HUES6 (cell line): ENCODE measurements around the gene SPN.
"Not testable (repeated sequence)": the region's sequence is repeated elsewhere in the genome, so short reads cannot be mapped to it uniquely, and the experiment has no call there.

ENCODE experiments used
- H3K27ac ChIP-seq: 2 replicates; pipeline ENCODE4 v1.7.0; 2013; ENCODE audit warnings: low read depth, mild to moderate bottlenecking, low read length, inconsistent platforms
- H3K27me3 ChIP-seq: 2 replicates; pipeline ENCODE4 v1.6.1; 2013; ENCODE audit warnings: low read length; ENCODE audit not compliant: control insufficient read depth, insufficient read depth
- H3K36me3 ChIP-seq: 2 replicates; pipeline ENCODE4 v1.6.1; 2013; ENCODE audit warnings: low read length; ENCODE audit not compliant: control insufficient read depth, insufficient read depth
- H3K4me1 ChIP-seq: 2 replicates; pipeline ENCODE4 v1.6.1; 2013; ENCODE audit warnings: low read length; ENCODE audit not compliant: control insufficient read depth, insufficient read depth
- H3K4me3 ChIP-seq: 2 replicates; pipeline ENCODE4 v1.5.1; 2013; ENCODE audit warnings: low read depth, low read length
- H3K9ac ChIP-seq: one replicate; pipeline ENCODE4 v1.6.1; 2013; ENCODE audit warnings: mild to moderate bottlenecking, low read length
- H3K9me3 ChIP-seq: 2 replicates; pipeline ENCODE4 v1.6.1; 2013; ENCODE audit warnings: low read depth, low read length; ENCODE audit not compliant: control insufficient read depth, insufficient read depth

SPN gene

GRCh38 chr16:29663807-29664090 is 702 bp downstream of the SPN start:
- no peaks in the 10 kb centered on the region for H3K9me3 ChIP-seq
- H3K4me3 ChIP-seq = no peak overlapping the region
- no peaks in the 10 kb centered on the region for H3K36me3 ChIP-seq
- H3K27me3 ChIP-seq = no peaks in the 10 kb centered on the region
- H3K9ac ChIP-seq = no peak overlapping the region
- no peak overlapping the region for H3K27ac ChIP-seq
- peaks cover 24% of the 10 kb centered on the region for H3K4me1 ChIP-seq

DNA sequence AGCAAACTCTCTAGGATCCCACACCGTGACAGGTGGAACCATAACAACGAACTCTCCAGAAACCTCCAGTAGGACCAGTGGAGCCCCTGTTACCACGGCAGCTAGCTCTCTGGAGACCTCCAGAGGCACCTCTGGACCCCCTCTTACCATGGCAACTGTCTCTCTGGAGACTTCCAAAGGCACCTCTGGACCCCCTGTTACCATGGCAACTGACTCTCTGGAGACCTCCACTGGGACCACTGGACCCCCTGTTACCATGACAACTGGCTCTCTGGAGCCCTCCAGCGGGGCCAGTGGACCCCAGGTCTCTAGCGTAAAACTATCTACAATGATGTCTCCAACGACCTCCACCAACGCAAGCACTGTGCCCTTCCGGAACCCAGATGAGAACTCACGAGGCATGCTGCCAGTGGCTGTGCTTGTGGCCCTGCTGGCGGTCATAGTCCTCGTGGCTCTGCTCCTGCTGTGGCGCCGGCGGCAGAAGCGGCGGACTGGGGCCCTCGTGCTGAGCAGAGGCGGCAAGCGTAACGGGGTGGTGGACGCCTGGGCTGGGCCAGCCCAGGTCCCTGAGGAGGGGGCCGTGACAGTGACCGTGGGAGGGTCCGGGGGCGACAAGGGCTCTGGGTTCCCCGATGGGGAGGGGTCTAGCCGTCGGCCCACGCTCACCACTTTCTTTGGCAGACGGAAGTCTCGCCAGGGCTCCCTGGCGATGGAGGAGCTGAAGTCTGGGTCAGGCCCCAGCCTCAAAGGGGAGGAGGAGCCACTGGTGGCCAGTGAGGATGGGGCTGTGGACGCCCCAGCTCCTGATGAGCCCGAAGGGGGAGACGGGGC is 1.3 kb downstream of the SPN start:
- no peaks in the 10 kb centered on the region for H3K9me3 ChIP-seq
- no peak overlapping the region for H3K9ac ChIP-seq
- no peak overlapping the region for H3K27ac ChIP-seq
- no peaks in the 10 kb centered on the region for H3K36me3 ChIP-seq
- H3K4me1 ChIP-seq = peaks cover 24% of the 10 kb centered on the region
- no peaks in the 10 kb centered on the region for H3K27me3 ChIP-seq
- H3K4me3 ChIP-seq = no peak overlapping the region

- Histone ChIP-seq H3K9ac (no peak overlapping the region), H3K9me3 (no peaks in the 10 kb centered on the region), H3K27ac (no peak overlapping the region), H3K27me3 (no peaks in the 10 kb centered on the region), H3K4me3 (peak overlapping the region; percentile 56; the same call in 1 of the 2 replicates), H3K36me3 (no peaks in the 10 kb centered on the region), H3K4me1 (peaks cover 24% of the 10 kb centered on the region)
These were observed 2.4 kb downstream of the SPN start for GRCh38 chr16:29665294-29666077.

GRCh38 chr16:29667322-29667610 is 4.2 kb downstream of the SPN start:
- H3K36me3 ChIP-seq, H3K9me3 ChIP-seq, H3K27ac ChIP-seq, H3K27me3 ChIP-seq: not testable (repeated sequence)
- Histone ChIP-seq H3K4me3 (peak overlapping the region; percentile 56), H3K9ac (peak overlapping the region; percentile 46), H3K4me1 (peaks cover 24% of the 10 kb centered on the region)

- no peaks in the 10 kb centered on the region for H3K27me3 ChIP-seq
- H3K4me3 ChIP-seq = no peak overlapping the region
- no peak overlapping the region for H3K27ac ChIP-seq
- no peak overlapping the region for H3K9ac ChIP-seq
- no peaks in the 10 kb centered on the region for H3K9me3 ChIP-seq
- H3K36me3 ChIP-seq = no peaks in the 10 kb centered on the region
- H3K4me1 ChIP-seq = peaks cover 21% of the 10 kb centered on the region
These were observed 4.7 kb downstream of the SPN start for GRCh38 chr16:29667755-29668154.

GRCh38 chr16:29668267-29668666 is 5.2 kb downstream of the SPN start:
- Histone ChIP-seq H3K4me3 (no peak overlapping the region), H3K4me1 (peaks cover 19% of the 10 kb centered on the region), H3K9ac (no peak overlapping the region), H3K9me3 (no peaks in the 10 kb centered on the region), H3K36me3 (no peaks in the 10 kb centered on the region), H3K27me3 (no peaks in the 10 kb centered on the region), H3K27ac (no peak overlapping the region)

DNA sequence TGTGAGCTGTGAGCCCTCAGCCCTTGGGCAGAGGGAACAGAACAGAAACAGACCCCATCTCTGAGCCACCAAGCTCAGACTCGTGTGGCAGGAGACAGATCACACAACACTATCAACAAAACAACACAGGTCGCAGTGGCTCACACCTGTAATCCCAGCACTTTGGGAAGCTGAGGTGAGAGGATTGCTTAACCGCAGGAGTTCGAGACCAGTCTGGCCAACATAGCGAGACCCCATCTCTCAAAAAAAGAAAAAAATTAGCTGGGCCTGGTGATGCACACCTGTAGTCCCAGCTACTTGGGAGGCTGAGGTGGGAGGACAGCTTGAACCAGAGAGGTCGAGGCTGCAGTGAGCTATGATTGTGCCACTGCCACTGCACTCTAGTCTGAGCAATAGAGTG is 10.5 kb downstream of the SPN start:
- Histone ChIP-seq H3K27me3 (no peaks in the 10 kb centered on the region), H3K4me1 (peaks cover 7% of the 10 kb centered on the region; the same call in 1 of the 2 replicates), H3K36me3 (no peaks in the 10 kb centered on the region), H3K4me3 (no peak overlapping the region), H3K9ac (no peak overlapping the region), H3K27ac (no peak overlapping the region), H3K9me3 (no peaks in the 10 kb centered on the region)

GRCh38 chr16:29674188-29674587 is 11.1 kb downstream of the SPN start:
- Histone ChIP-seq H3K9me3 (no peaks in the 10 kb centered on the region), H3K27me3 (no peaks in the 10 kb centered on the region), H3K4me1 (peaks cover 9% of the 10 kb centered on the region; the same call in 1 of the 2 replicates), H3K4me3 (no peak overlapping the region), H3K27ac (no peak overlapping the region), H3K9ac (no peak overlapping the region), H3K36me3 (no peaks in the 10 kb centered on the region)

GRCh38 chr16:29675811-29676643 is 13.0 kb downstream of the SPN start:
- peaks cover 18% of the 10 kb centered on the region for H3K4me1 ChIP-seq
- no peak overlapping the region for H3K4me3 ChIP-seq
- no peak overlapping the region for H3K27ac ChIP-seq
- H3K9me3 ChIP-seq = no peaks in the 10 kb centered on the region
- no peak overlapping the region for H3K9ac ChIP-seq
- peaks cover 3% of the 10 kb centered on the region for H3K36me3 ChIP-seq
- no peaks in the 10 kb centered on the region for H3K27me3 ChIP-seq

DNA sequence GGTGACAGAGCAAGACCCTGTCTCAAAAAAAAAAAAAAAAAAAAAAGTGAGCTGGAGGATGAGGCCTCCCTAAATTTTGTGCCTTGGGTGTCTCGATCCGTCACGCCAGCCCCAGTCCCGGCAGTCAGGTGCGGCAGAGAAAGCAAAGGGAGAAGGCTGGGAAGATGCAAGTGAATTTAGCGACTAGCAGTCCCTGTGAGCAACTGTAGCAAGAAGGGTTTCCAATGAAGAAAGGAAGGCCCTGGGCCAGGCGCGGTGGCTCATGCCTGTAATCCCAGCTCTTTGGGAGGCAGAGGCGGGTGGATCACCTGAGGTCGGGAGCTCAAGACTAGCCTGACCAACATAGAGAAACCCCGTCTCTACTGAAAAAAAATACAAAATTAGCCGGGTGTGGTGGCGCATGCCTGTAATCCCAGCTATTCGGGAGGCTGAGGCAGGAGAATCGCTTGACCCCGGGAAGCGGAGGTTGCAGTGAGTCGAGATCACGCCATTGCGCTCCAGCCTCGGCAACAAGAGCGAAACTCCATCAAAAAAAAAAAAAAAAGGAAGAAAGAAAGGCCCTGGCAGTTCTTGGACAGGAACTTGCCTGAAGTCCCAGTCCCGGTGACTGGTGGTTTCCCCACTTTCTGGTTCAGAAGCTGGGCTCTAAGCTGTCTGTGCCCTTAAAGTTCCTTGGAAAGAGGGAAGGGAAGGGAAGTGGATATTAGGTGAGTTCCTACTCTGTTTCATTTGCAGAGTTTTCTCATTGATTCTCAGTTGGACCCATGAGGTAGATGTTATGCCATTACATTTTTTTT is 14.1 kb downstream of the SPN start:
- Histone ChIP-seq H3K36me3 (peaks cover 11% of the 10 kb centered on the region), H3K4me3 (no peak overlapping the region), H3K27ac (no peak overlapping the region), H3K4me1 (peaks cover 20% of the 10 kb centered on the region), H3K27me3 (no peaks in the 10 kb centered on the region), H3K9ac (no peak overlapping the region), H3K9me3 (no peaks in the 10 kb centered on the region)
